T-helper 2 cell (primary cell): Measurements from ENCODE around the gene PIGS.
"Not testable (repeated sequence)": the region's sequence is repeated elsewhere in the genome, so short reads cannot be mapped to it uniquely, and the experiment has no call there.

Source experiments
- DNase-seq, 5 experiments: peaks; one replicate each; pipeline versions ENCODE4 v3.0.0 to v3.0.0-alpha.2; 2012 to 2022

PIGS gene

GRCh38 chr17:28578246-28579195 is 7.2 kb upstream of the PIGS start:
- peak in 1 of 5 experiments; percentile 55 for DNase-seq

- no peak for DNase-seq
Measured at GRCh38 chr17:28577466-28577824, 6.1 kb upstream of the PIGS start.

- DNase-seq, result peak; percentile 95 to 99 (median 97)
Measured at GRCh38 chr17:28576758-28577465, 5.6 kb upstream of the PIGS start, which contains the start of gene ALDOC. TSS of gene ALDOC (minus strand) at chr17:28576895. CDS start at chr17:28575532, 1,363 bp downstream.

- not testable (repeated sequence) for DNase-seq
Measured at GRCh38 chr17:28576016-28576415, 4.7 kb upstream of the PIGS start.

- DNase-seq, result no peak
Measured at GRCh38 chr17:28575126-28575795, 3.9 kb upstream of the PIGS start.

- peak in 1 of 5 experiments; percentile 45 for DNase-seq
Measured at GRCh38 chr17:28574526-28574925, 3.2 kb upstream of the PIGS start.

- no peak for DNase-seq
Measured at GRCh38 chr17:28573966-28574480, 2.7 kb upstream of the PIGS start.

GRCh38 chr17:28573521-28573920 is 2.2 kb upstream of the PIGS start:
- no peak for DNase-seq

GRCh38 chr17:28573040-28573380 is 1.7 kb upstream of the PIGS start:
- DNase-seq, result no peak

- peak in 1 of 5 experiments; percentile 42 for DNase-seq
Measured at GRCh38 chr17:28572259-28573039, 1.1 kb upstream of the PIGS start.

- DNase-seq, result peak; percentile 23 to 62 (median 31)
Measured at GRCh38 chr17:28570716-28571360, 486 bp downstream of the PIGS start.

- no peak for DNase-seq
Measured at GRCh38 chr17:28569446-28569845, 1.9 kb downstream of the PIGS start.

- DNase-seq, result no peak
Measured at GRCh38 chr17:28567604-28568003, 3.7 kb downstream of the PIGS start.

- no peak for DNase-seq
Measured at GRCh38 chr17:28563475-28563874, 7.8 kb downstream of the PIGS start.

- no peak for DNase-seq
Measured at GRCh38 chr17:28555022-28555421, 16.3 kb downstream of the PIGS start.

GRCh38 chr17:28554565-28554964 is 16.8 kb downstream of the PIGS start:
- no peak for DNase-seq

- DNase-seq, result no peak
Measured at GRCh38 chr17:28553000-28553505, 18.3 kb downstream of the PIGS start.

- peak; percentile 61 to 81 (median 74) for DNase-seq
Measured at GRCh38 chr17:28552176-28552999, 18.9 kb downstream of the PIGS start, which contains the start of gene UNC119. TSS of gene UNC119 (minus strand) at chr17:28552624. CDS start at chr17:28552557, 67 bp downstream.

- no peak for DNase-seq
Measured at GRCh38 chr17:28551421-28552175, 19.7 kb downstream of the PIGS start.

GRCh38 chr17:28550858-28551257 is 20.5 kb downstream of the PIGS start:
- DNase-seq, result no peak
